Neural progenitor cell (in vitro differentiated cells): ENCODE results near the gene IER3.

Experiments used
- CTCF ChIP-seq: fragments of 200-600 bp; sonication (generic); IDR thresholded peaks from 2 replicates; pipeline ENCODE4 v1.5.1; 2017; ENCODE audit warnings: antibody characterized with exemption, mild to moderate bottlenecking
- EZH2 ChIP-seq: fragments of 200-600 bp; sonication (generic); IDR thresholded peaks from 2 replicates; pipeline ENCODE4 v1.6.1; 2017; ENCODE audit warnings: antibody characterized with exemption, mild to moderate bottlenecking, moderate library complexity
- EZH2phosphoT487 ChIP-seq: fragments of 200-600 bp; sonication (generic); IDR thresholded peaks from 2 replicates; pipeline ENCODE4 v1.6.1; 2017; ENCODE audit warnings: antibody characterized with exemption

DNA sequence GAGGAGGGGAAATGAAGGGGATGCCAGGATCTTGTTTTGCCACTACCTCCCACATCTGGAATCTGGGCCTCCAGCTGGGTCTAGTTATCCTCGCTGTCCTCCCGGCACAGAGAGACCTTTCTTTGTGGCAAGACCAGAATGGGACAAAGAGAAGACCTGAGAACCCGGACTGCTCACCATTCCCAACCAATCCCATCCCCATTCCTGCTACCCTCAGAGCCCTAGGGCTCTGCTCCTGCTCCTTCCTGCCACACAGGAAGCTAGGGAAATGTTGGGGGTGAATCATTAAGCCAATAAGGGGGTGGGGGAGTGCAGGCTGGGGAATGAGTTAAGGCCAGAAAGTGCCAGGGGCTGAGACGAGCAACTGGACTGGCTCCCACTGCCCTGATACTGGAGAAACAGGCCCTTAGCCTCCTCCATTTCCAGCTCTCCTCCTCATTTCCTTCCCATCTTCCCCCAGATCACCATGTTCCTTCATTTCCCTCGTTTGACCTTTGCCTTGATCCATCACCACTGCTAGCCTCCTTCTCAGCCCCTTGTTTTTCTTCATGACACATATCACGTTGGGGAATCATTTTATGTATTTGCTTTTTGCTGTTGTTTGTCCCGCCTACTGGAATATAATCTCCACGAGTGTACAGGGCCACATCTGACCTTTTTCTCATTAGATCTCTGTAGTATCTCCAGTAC lies 4.6 kb upstream of the IER3 start:
- no peak for TF ChIP-seq CTCF
- no peak for TF ChIP-seq EZH2phosphoT487
- no peak for TF ChIP-seq EZH2
